TTC549 (cell line): ENCODE data around the gene REG1A.
A peak's percentile ranks its signal among the peaks of the same experiment; 100 is the strongest.

Source experiments
- FAIRE-seq: peaks from 2 replicates; lab custom pipeline; 2012; peaks lifted over from hg19 to GRCh38; lab: Jason Lieb, UNC

The REG1A gene

GRCh38 chr2:79128406-79128805 lies 8.1 kb downstream of the REG1A start:
- FAIRE-seq, result no peak

- FAIRE-seq, result no peak
These were observed 9.0 kb downstream of the REG1A start for GRCh38 chr2:79129260-79129659.

- no peak for FAIRE-seq
These were observed 9.5 kb downstream of the REG1A start for GRCh38 chr2:79129804-79130203.

- no peak for FAIRE-seq
These were observed 11.4 kb downstream of the REG1A start for GRCh38 chr2:79131687-79132086.

GRCh38 chr2:79138385-79138784 lies 18.1 kb downstream of the REG1A start:
- FAIRE-seq, result no peak

- no peak for FAIRE-seq
These were observed 19.1 kb downstream of the REG1A start for GRCh38 chr2:79139423-79139822.

GRCh38 chr2:79155826-79156476 lies 35.7 kb downstream of the REG1A start:
- no peak for FAIRE-seq

GRCh38 chr2:79159030-79159429 lies 38.7 kb downstream of the REG1A start:
- no peak for FAIRE-seq

- FAIRE-seq, result no peak
These were observed 39.4 kb downstream of the REG1A start, which contains the start of gene REG3A for GRCh38 chr2:79159653-79160052. REG3A (minus strand) TSS chr2:79159753; CDS start chr2:79159405, 348 bp downstream.

- no peak for FAIRE-seq
These were observed 41.8 kb downstream of the REG1A start for GRCh38 chr2:79162132-79162531.

GRCh38 chr2:79162801-79163200 lies 42.5 kb downstream of the REG1A start:
- peak; percentile 97 for FAIRE-seq

- FAIRE-seq, result no peak
These were observed 51.2 kb downstream of the REG1A start for GRCh38 chr2:79171348-79171958.
